ENCODE results near the gene TMEM219.

The TMEM219 gene

DNA sequence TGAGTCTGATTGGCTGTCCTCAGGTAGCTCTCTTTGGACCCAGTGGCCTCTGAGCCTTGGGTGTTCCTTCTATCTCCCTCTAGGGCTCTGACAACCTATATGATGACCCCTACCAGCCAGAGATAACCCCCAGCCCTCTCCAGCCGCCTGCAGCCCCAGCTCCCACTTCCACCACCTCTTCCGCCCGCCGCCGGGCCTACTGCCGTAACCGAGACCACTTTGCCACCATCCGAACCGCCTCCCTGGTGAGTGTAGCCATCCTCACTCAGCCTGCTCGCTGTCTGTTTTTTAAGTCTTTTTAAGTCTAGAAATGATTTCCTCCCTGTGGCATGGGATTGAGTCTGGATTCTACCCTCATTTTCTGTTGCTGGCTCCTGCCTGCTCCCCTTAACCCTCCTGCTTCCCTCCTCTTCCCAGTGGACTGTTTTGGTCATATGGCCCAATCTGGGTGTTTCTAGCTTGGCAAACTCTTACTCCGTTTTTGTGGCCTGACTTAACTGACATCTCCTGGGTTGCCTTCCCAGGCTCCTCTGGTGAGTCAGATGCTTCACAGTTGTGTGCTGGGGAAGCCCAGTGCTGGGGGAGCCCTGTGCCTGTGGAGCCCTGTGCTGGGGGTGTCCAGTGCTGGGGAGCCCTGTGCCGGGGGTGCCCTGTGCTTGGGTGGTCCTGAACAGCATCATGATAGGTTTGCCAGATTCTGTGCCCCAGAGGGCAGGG lies 21.7 kb downstream of the TMEM219 start:
- DNase-seq (ENCODE audit: low read depth), result no peak
- TF ChIP-seq, protein P1, sequence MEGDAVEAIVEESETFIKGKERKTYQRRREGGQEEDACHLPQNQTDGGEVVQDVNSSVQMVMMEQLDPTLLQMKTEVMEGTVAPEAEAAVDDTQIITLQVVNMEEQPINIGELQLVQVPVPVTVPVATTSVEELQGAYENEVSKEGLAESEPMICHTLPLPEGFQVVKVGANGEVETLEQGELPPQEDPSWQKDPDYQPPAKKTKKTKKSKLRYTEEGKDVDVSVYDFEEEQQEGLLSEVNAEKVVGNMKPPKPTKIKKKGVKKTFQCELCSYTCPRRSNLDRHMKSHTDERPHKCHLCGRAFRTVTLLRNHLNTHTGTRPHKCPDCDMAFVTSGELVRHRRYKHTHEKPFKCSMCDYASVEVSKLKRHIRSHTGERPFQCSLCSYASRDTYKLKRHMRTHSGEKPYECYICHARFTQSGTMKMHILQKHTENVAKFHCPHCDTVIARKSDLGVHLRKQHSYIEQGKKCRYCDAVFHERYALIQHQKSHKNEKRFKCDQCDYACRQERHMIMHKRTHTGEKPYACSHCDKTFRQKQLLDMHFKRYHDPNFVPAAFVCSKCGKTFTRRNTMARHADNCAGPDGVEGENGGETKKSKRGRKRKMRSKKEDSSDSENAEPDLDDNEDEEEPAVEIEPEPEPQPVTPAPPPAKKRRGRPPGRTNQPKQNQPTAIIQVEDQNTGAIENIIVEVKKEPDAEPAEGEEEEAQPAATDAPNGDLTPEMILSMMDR (IDR thresholded peaks at IDR 0.05; ENCODE audit: insufficient read depth, low read depth, low read length, missing control alignments), result no peak
- H3K4me3 ChIP-seq (ENCODE audit: low read depth, low read length), result no peak overlapping the region

DNA sequence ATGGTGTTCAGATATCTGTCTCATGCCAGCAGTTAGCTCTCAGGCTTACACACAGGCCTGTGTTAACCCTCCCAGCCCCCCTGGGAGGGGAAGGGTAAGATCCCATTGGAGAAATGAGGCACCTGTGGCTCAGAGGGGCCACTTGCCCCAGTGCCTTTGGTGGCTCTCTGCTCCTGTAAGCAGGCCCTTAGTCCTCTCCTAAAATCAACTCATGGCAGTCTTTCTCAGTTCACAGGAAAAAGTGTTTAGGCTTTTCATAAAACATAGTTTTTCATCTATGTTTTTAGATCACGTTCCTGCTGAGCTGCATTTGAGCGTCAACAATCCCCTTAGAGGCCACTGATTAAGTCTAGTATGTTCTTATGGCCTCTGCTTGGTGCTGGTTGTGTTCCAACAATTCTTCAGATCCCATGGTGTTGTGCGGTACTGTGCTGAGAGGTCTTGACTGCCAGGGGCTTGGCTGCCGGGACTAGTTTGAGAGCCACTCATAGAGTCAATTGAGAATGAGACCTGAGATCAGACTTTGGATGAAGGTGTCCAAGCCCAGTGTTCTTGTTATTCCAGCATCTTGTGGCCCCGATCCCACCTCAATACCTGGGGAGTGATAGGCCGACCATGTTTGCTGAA lies 22.4 kb downstream of the TMEM219 start:
- no peak overlapping the region for H3K4me3 ChIP-seq (ENCODE audit: low read depth, low read length)
- DNase-seq (ENCODE audit: low read depth), result no peak
- TF ChIP-seq, protein P1 (IDR thresholded peaks at IDR 0.05; ENCODE audit: insufficient read depth, low read depth, low read length, missing control alignments), result no peak

DNA sequence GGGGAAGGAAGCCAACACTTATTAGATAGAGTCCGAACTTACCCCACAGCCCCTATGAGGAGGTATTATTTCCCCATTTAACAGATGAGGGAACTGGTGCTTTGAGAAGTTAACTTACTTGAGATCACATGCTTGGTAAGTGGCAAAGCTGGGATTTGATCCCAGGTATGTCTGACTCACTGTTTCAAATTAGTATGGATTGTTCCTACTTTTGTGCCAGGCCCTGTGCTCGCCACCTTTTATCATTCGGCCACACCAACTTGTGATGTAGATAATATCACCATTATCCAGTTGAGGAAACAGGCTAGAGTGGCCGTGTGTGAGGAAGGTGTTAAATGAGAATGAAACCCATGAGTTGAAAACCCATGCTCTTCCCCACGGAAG lies 22.9 kb downstream of the TMEM219 start:
- TF ChIP-seq, protein P1 (IDR thresholded peaks at IDR 0.05; ENCODE audit: insufficient read depth, low read depth, low read length, missing control alignments), result no peak
- DNase-seq (ENCODE audit: low read depth), result no peak

DNA sequence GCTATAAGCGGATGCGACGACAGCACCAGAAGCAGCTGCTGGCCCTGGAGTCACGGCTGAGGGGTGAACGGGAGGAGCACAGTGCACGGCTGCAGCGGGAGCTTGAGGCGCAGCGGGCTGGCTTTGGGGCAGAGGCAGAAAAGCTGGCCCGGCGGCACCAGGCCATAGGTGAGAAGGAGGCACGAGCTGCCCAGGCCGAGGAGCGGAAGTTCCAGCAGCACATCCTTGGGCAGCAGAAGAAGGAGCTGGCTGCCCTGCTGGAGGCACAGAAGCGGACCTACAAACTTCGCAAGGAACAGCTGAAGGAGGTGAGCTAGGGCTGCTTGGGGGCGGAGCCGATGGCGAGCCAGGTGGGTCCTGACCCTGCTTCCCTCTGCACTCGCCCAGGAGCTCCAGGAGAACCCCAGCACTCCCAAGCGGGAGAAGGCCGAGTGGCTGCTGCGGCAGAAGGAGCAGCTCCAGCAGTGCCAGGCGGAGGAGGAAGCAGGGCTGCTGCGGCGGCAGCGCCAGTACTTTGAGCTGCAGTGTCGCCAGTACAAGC lies 23.5 kb downstream of the TMEM219 start:
- TF ChIP-seq, protein P1 (IDR thresholded peaks at IDR 0.05; ENCODE audit: insufficient read depth, low read depth, low read length, missing control alignments), result no peak
- H3K4me3 ChIP-seq (ENCODE audit: low read depth, low read length), result no peak overlapping the region
- DNase-seq (ENCODE audit: low read depth), result no peak

More for the DNA sequence above, 22.9 kb downstream of the TMEM219 start:
- no peak overlapping the region for H3K4me3 ChIP-seq (ENCODE audit: low read depth, low read length)

DNA sequence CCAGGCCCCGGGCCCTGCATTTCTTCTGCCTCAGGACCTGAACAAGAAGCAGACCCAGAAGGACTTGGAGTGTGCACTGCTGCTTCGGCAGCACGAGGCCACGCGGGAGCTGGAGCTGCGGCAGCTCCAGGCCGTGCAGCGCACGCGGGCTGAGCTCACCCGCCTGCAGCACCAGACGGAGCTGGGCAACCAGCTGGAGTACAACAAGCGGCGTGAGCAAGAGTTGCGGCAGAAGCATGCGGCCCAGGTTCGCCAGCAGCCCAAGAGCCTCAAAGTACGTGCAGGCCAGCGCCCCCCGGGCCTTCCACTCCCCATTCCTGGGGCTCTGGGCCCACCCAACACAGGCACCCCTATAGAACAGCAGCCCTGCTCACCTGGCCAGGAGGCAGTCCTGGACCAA lies 24.4 kb downstream of the TMEM219 start:
- no peak overlapping the region for H3K4me3 ChIP-seq (ENCODE audit: low read depth, low read length)
- TF ChIP-seq, protein P1 (IDR thresholded peaks at IDR 0.05; ENCODE audit: insufficient read depth, low read depth, low read length, missing control alignments), result no peak
- no peak for DNase-seq (ENCODE audit: low read depth)

DNA sequence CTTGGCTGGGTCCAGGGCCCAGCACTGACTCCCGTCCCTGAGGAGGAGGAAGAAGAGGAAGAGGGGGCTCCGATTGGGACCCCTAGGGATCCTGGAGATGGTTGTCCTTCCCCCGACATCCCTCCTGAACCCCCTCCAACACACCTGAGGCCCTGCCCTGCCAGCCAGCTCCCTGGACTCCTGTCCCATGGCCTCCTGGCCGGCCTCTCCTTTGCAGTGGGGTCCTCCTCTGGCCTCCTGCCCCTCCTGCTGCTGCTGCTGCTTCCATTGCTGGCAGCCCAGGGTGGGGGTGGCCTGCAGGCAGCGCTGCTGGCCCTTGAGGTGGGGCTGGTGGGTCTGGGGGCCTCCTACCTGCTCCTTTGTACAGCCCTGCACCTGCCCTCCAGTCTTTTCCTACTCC lies 25.1 kb downstream of the TMEM219 start:
- no peak for DNase-seq (ENCODE audit: low read depth)
- no peak overlapping the region for H3K4me3 ChIP-seq (ENCODE audit: low read depth, low read length)
- TF ChIP-seq, protein P1 (IDR thresholded peaks at IDR 0.05; ENCODE audit: insufficient read depth, low read depth, low read length, missing control alignments), result no peak
